Measurements from ENCODE around the gene KIF5C.

Gene KIF5C

DNA sequence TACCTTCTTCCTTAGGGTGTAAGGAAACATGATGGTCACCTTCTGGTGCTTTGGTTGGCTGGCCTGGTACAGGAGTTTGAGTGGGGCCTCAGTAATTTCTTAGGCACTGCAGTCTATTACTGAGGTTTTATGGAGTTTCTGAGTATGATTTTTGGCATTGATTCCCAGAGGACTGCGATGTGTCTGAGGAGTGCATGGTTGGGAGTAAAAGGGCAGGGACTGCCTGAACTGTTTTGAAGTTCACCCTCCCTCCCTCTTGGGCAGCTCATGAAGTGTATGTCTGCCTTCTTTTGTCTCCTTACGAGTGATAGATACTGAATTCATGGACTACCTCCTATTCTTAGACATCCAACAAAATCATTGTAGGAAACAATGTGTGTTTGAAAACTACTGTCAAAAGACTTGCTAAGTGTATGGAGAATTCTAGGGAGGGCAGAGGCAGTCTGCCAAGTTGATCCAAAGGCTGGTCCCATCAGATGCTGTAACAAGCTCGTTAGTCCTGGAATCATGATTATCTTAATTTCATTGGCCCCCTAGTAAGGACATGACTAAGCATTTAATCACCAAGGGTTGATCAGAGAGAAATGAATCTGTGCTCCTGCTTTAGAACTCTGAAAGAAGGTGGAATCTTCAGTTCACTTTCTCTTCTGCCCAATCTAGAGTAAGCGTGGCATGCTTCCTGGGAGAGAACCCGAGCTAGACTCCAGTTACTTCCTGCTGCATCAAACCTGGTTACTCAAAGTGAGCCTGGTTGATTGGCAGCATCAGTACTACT, 190.0 kb downstream of the KIF5C start:
- Histone ChIP-seq H3K4me1 (ENCODE audit: insufficient read depth, poor library complexity, severe bottlenecking) (no peaks in the 10 kb centered on the region), H3K9me3 (ENCODE audit: severe bottlenecking) (no peaks in the 10 kb centered on the region), H3K27me3 (ENCODE audit: insufficient read depth, poor library complexity, severe bottlenecking) (no peaks in the 10 kb centered on the region), H3K4me3 (ENCODE audit: severe bottlenecking) (no peak overlapping the region), H3K27ac (ENCODE audit: poor library complexity, severe bottlenecking) (no peak overlapping the region), H3K36me3 (ENCODE audit: low read depth) (no peaks in the 10 kb centered on the region)
- DNase-seq (ENCODE audit: low spot score): no peak
- no peak for ATAC-seq (ENCODE audit: low read depth)
- TF ChIP-seq, protein P1, sequence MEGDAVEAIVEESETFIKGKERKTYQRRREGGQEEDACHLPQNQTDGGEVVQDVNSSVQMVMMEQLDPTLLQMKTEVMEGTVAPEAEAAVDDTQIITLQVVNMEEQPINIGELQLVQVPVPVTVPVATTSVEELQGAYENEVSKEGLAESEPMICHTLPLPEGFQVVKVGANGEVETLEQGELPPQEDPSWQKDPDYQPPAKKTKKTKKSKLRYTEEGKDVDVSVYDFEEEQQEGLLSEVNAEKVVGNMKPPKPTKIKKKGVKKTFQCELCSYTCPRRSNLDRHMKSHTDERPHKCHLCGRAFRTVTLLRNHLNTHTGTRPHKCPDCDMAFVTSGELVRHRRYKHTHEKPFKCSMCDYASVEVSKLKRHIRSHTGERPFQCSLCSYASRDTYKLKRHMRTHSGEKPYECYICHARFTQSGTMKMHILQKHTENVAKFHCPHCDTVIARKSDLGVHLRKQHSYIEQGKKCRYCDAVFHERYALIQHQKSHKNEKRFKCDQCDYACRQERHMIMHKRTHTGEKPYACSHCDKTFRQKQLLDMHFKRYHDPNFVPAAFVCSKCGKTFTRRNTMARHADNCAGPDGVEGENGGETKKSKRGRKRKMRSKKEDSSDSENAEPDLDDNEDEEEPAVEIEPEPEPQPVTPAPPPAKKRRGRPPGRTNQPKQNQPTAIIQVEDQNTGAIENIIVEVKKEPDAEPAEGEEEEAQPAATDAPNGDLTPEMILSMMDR (IDR thresholded peaks at IDR 0.05; ENCODE audit: poor library complexity, severe bottlenecking): no peak

DNA sequence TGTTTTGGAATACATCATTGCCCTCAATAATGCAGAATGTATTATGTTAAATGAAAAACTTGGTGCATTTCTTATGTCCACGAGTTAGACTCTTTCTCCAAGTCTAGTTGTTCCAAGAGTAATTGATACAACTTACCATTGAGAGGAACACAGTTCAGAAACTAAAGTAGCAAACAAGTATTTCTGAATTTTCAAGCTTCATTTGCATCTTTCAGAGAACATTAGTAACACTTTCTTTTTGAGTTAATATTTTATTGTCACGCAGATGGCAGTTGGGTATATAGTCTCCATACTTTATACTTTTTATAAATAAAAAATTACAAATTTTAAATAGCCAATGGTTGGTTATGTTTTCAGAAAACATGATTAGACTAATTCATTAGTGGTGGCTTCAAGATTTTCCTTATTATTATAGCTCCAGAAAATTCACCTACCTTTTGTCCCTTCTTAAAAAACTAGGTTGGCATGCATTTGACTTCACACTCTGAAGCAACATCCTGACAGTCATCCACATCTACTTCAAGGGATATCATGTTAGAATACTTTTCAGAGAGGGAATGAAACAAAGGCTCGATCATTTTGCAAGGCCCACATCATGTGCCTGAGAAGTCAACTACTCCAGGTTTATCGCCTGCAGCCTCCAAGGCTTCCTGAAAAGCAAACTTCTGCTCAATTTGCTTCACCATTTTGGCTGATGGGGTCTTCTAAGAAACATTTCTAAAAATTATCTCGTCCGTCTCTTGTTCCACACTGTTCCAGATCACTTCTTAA, 193.4 kb downstream of the KIF5C start:
- Histone ChIP-seq H3K9me3 (ENCODE audit: severe bottlenecking) (no peaks in the 10 kb centered on the region), H3K27me3 (ENCODE audit: insufficient read depth, poor library complexity, severe bottlenecking) (no peaks in the 10 kb centered on the region), H3K4me1 (ENCODE audit: insufficient read depth, poor library complexity, severe bottlenecking) (no peaks in the 10 kb centered on the region), H3K4me3 (ENCODE audit: severe bottlenecking) (no peak overlapping the region), H3K27ac (ENCODE audit: poor library complexity, severe bottlenecking) (no peak overlapping the region), H3K36me3 (ENCODE audit: low read depth) (no peaks in the 10 kb centered on the region)
- DNase-seq (ENCODE audit: low spot score): no peak
- no peak for ATAC-seq (ENCODE audit: low read depth)
- TF ChIP-seq, protein P1 (IDR thresholded peaks at IDR 0.05; ENCODE audit: poor library complexity, severe bottlenecking): no peak

DNA sequence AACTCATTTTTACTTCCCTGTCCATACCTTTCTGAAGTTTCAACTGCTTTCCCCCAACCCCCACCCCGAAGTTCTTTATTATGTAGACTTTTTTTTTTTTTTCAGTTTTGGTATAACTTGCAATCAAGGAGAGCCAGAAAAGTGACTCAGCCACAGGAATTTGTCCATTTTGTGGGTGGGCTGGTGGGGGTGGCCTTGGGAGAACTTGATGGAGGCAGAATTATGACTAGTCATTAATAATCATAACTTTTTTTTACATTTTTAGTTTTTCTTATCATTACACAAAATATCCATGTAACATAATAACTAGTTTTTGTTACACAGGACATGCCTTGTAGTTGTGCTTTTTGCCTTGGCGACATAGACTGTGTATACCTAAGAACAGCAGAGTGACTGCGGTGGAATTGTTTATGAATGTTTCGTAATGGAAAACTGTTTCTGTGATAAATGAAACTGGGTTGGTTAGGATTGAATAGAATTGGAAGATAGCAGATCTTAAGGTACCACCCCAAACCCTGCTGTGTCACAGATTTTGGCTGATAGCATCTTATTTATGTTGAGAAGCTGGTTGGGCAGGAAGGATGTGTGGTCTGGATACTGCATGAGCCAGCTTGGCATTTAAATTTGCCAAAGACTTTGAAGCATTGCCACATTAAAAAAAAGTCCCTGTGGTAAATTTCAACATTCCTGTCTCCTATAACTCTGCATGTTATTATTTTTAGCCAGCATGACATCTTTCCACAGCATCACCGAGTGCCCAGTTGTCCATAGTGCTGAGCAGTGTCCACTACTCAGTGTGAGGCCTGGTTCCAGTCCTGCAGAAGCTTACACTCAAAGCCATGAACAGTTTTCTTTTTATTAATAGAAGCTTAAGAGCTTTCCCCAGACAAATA, 194.2 kb downstream of the KIF5C start:
- Histone ChIP-seq H3K4me1 (ENCODE audit: insufficient read depth, poor library complexity, severe bottlenecking) (no peaks in the 10 kb centered on the region), H3K27ac (ENCODE audit: poor library complexity, severe bottlenecking) (no peak overlapping the region), H3K27me3 (ENCODE audit: insufficient read depth, poor library complexity, severe bottlenecking) (no peaks in the 10 kb centered on the region), H3K4me3 (ENCODE audit: severe bottlenecking) (no peak overlapping the region), H3K9me3 (ENCODE audit: severe bottlenecking) (no peaks in the 10 kb centered on the region), H3K36me3 (ENCODE audit: low read depth) (no peaks in the 10 kb centered on the region)
- TF ChIP-seq, protein P1 (IDR thresholded peaks at IDR 0.05; ENCODE audit: poor library complexity, severe bottlenecking): no peak
- no peak for DNase-seq (ENCODE audit: low spot score)
- ATAC-seq (ENCODE audit: low read depth): peak; percentile 38; the same call in 1 of the 3 replicates

DNA sequence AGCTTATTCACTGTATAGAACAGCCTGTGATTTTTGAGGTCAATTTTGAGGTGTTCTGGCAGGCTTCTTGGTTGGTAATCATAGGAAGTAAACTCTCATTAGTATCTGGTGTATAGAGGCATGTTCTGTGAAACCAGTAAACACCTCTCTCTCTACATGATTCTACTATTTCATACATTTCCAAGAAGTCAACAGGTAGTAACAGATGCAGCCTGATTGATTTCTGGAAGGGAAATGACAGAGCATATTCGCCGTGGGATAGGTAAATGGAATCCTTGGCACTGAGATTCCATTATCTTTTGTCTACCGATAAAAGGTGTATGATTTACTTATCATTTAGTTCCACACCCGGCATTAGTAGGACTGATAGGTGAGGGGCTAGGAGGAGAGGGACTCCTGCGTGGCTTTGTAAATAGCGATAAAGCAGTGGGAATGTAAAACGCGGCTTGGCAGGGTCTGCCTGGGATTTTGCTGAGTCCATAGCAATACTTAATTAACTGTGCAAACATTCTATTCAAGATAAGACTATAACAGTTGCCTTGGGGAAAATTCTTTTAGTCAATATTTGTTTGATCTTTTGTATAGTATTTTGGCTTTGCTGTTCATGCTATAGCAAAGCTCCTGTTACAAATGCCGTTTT, 195.8 kb downstream of the KIF5C start:
- H3K9me3 ChIP-seq (ENCODE audit: severe bottlenecking): no peaks in the 10 kb centered on the region
- no peaks in the 10 kb centered on the region for H3K36me3 ChIP-seq (ENCODE audit: low read depth)
- H3K27me3 ChIP-seq (ENCODE audit: insufficient read depth, poor library complexity, severe bottlenecking): no peaks in the 10 kb centered on the region
- no peak overlapping the region for H3K4me3 ChIP-seq (ENCODE audit: severe bottlenecking)
- ATAC-seq (ENCODE audit: low read depth) (no peak), DNase-seq (ENCODE audit: low spot score) (no peak)
- no peak overlapping the region for H3K27ac ChIP-seq (ENCODE audit: poor library complexity, severe bottlenecking)
- TF ChIP-seq, protein P1 (IDR thresholded peaks at IDR 0.05; ENCODE audit: poor library complexity, severe bottlenecking): no peak
- no peaks in the 10 kb centered on the region for H3K4me1 ChIP-seq (ENCODE audit: insufficient read depth, poor library complexity, severe bottlenecking)

Data from RWPE2 (cell line).